Keratinocyte (primary cell): ENCODE measurements around the gene FAM170B. TPM values are rescaled to one million over a fixed set of nuclear protein-coding genes. Genes with fewer than 3 reads are reported as not detected.

Experiments used
- DNase-seq: peaks from one replicate; pipeline ENCODE4 v3.0.0-alpha.2; 2011; ENCODE audit warnings: low read depth, missing footprints, low spot score
- FAIRE-seq: peaks from 2 replicates; lab custom pipeline; 2011; peaks lifted over from hg19 to GRCh38; lab: Jason Lieb, UNC
- H2AFZ ChIP-seq: 2 replicates; pipeline ENCODE4 v1.6.0; 2012; ENCODE audit warnings: low read length, control low read depth, inconsistent platforms; ENCODE audit not compliant: control insufficient read depth
- H3K27ac ChIP-seq: 2 replicates; pipeline ENCODE4 v1.5.1; 2011; ENCODE audit warnings: low read length; ENCODE audit not compliant: control insufficient read depth, insufficient read depth
- H3K27me3 ChIP-seq: 3 replicates; pipeline ENCODE4 v1.6.0; 2011; ENCODE audit warnings: low read length; ENCODE audit not compliant: control insufficient read depth, insufficient read depth; ENCODE audit errors: extremely low read depth
- H3K36me3 ChIP-seq, 2 experiments: 2 replicates in 1 of 2; 3 replicates in 1 of 2; pipeline ENCODE4 v1.5.1; 2011; ENCODE audit warnings: low read length in 2 of 2, mild to moderate bottlenecking in 1 of 2; ENCODE audit not compliant: control insufficient read depth in 2 of 2, insufficient read depth in 2 of 2; ENCODE audit errors: extremely low read depth in 1 of 2
- H3K4me1 ChIP-seq: 3 replicates; pipeline ENCODE4 v1.5.1; 2011; ENCODE audit warnings: low read length; ENCODE audit not compliant: control insufficient read depth, insufficient read depth; ENCODE audit errors: extremely low read depth
- H3K4me2 ChIP-seq: 3 replicates; pipeline ENCODE4 v1.6.0; 2011; ENCODE audit warnings: low read depth, low read length; ENCODE audit not compliant: control insufficient read depth, insufficient read depth; ENCODE audit errors: extremely low read depth
- H3K4me3 ChIP-seq, 3 experiments: fragments of 200-600 bp in 1 of 3; sonication (generic) in 1 of 3; 2 replicates in 2 of 3; 3 replicates in 1 of 3; pipeline ENCODE4 v1.5.1; 2011 to 2016; ENCODE audit warnings: low read length in 3 of 3, mild to moderate bottlenecking in 3 of 3, control low read depth in 2 of 3, inconsistent platforms in 1 of 3, low read depth in 1 of 3, mixed read lengths in 1 of 3, mixed run types in 1 of 3, moderate library complexity in 1 of 3; ENCODE audit not compliant: control insufficient read depth in 2 of 3, insufficient read depth in 2 of 3; ENCODE audit errors: extremely low read depth in 1 of 3
- H3K79me2 ChIP-seq: 2 replicates; pipeline ENCODE4 v1.6.0; 2012; ENCODE audit warnings: low read length; ENCODE audit not compliant: control insufficient read depth, insufficient read depth
- H3K9ac ChIP-seq: 3 replicates; pipeline ENCODE4 v1.6.0; 2011; ENCODE audit warnings: low read length; ENCODE audit not compliant: control insufficient read depth, insufficient read depth; ENCODE audit errors: extremely low read depth
- H3K9me1 ChIP-seq: 3 replicates; pipeline ENCODE4 v1.6.0; 2011; ENCODE audit warnings: low read length; ENCODE audit not compliant: control insufficient read depth, insufficient read depth; ENCODE audit errors: extremely low read depth
- H3K9me3 ChIP-seq: 2 replicates; pipeline ENCODE4 v1.5.1; 2012; ENCODE audit warnings: low read depth, low read length; ENCODE audit not compliant: control insufficient read depth
- H4K20me1 ChIP-seq: 3 replicates; pipeline ENCODE4 v1.6.0; 2011; ENCODE audit warnings: low read length; ENCODE audit not compliant: control insufficient read depth, insufficient read depth; ENCODE audit errors: extremely low read depth
- EZH2 ChIP-seq: IDR thresholded peaks from one replicate; pipeline ENCODE4 v1.6.1; 2012; ENCODE audit warnings: inconsistent platforms, mild to moderate bottlenecking, low read length, moderate library complexity
- dilution Hi-C: fragments of 300-500 bp; cut with MboI; formaldehyde crosslinking; loops from one replicate; pipeline ENCODE4 v1.7.0; 2020; ENCODE audit warnings: low sequenced_read_pairs; ENCODE audit not compliant: extremely low pct_ligation_motif_present
- polyA plus RNA-seq, 5 experiments: library from polyadenylated mRNA; depleted of rRNA in 3 of 5; stranded (reverse) in 3 of 5; stranded (forward) in 1 of 5; unstranded in 1 of 5; fragments of >200 nt; gene quantifications; 1 replicate in 1 of 5; 2 replicates in 3 of 5; 3 replicates in 1 of 5; pipeline versions ENCODE4 v1.2.1 to v1.2.3, GENCODE V29; 2011 to 2012; ENCODE audit warnings: missing spikeins in 2 of 5, low read depth in 1 of 5, low replicate concordance in 1 of 5
- TF ChIP-seq, protein P1 (sequence below), 3 experiments: IDR thresholded peaks in 1 of 3; conservative IDR thresholded peaks in 1 of 3; optimal IDR thresholded peaks in 1 of 3; 2 replicates in 2 of 3; 3 replicates in 1 of 3; pipeline versions ENCODE3 to v1.5.1; 2011; ENCODE audit warnings: low read length in 3 of 3, mild to moderate bottlenecking in 3 of 3, moderate library complexity in 2 of 3, control low read depth in 1 of 3, inconsistent platforms in 1 of 3; ENCODE audit not compliant: insufficient read depth in 2 of 3; ENCODE audit errors: extremely low read depth in 1 of 3

The FAM170B gene
- polyA plus RNA-seq, 1 donor (not counting 4 experiments of a cell fraction or from before 2014, with no cell fraction given), result not detected

DNA sequence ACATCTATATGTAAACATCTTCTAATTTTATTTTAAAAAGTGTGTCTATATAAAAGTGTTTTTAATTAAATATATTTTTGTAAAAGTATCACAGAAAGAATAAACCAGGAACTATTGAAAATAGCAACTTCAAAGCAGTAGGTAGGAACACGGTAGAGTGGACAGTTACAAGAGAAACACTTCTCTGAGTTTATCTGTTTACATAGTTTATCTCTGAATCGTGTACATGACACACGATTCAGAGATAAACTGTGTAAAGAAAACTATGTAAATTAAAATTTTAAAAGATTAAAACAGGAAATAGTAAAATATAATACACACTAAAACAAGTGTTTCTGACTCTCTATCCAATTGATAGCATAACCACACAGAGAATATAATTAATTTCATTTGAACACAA is 25.1 kb upstream of the FAM170B start:
- dilution Hi-C loops, result no loop called here
- no peak for TF ChIP-seq EZH2
- TF ChIP-seq, protein P1, sequence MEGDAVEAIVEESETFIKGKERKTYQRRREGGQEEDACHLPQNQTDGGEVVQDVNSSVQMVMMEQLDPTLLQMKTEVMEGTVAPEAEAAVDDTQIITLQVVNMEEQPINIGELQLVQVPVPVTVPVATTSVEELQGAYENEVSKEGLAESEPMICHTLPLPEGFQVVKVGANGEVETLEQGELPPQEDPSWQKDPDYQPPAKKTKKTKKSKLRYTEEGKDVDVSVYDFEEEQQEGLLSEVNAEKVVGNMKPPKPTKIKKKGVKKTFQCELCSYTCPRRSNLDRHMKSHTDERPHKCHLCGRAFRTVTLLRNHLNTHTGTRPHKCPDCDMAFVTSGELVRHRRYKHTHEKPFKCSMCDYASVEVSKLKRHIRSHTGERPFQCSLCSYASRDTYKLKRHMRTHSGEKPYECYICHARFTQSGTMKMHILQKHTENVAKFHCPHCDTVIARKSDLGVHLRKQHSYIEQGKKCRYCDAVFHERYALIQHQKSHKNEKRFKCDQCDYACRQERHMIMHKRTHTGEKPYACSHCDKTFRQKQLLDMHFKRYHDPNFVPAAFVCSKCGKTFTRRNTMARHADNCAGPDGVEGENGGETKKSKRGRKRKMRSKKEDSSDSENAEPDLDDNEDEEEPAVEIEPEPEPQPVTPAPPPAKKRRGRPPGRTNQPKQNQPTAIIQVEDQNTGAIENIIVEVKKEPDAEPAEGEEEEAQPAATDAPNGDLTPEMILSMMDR (optimal IDR thresholded peaks at IDR 0.05 in 1 of 3, IDR thresholded peaks at IDR 0.05 in 1 of 3, conservative IDR thresholded peaks at IDR 0.05 in 1 of 3; ENCODE audit: extremely low read depth in 1 of 3, insufficient read depth in 2 of 3, low read length in 3 of 3), result no peak
- no peaks in the 10 kb centered on the region for H3K9me3 ChIP-seq

DNA sequence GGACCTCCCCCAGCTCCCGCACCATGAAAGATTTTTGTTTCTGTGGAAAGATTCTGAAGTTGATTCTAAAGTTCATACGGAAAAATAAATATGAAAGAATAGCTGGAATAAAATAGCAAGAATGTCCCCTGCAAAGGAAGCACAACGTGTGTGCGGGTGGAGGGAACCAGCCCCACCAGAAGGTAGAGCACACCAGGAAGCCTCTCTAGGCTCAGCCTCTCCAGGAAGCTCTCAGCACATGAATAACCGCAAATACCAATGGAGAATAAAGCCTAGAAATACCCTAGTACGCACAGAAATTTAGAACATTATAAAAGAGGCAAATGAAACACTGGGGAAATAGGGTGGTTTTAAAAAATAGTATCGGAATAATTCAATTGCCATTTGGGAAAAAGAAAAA is 24.6 kb upstream of the FAM170B start:
- Histone ChIP-seq H3K79me2 (no peaks in the 10 kb centered on the region), H3K4me1 (no peaks in the 10 kb centered on the region), H3K27me3 (no peaks in the 10 kb centered on the region), H4K20me1 (no peaks in the 10 kb centered on the region), H3K27ac (no peak overlapping the region), H3K4me3 (no peak overlapping the region), H3K4me2 (no peak overlapping the region), H2AFZ (no peak overlapping the region), H3K9me3 (no peaks in the 10 kb centered on the region), H3K9me1 (no peaks in the 10 kb centered on the region), H3K9ac (no peak overlapping the region), H3K36me3 (no peaks in the 10 kb centered on the region)
- DNase-seq (no peak), FAIRE-seq (no peak)
- TF ChIP-seq, protein P1 (optimal IDR thresholded peaks at IDR 0.05 in 1 of 3, IDR thresholded peaks at IDR 0.05 in 1 of 3, conservative IDR thresholded peaks at IDR 0.05 in 1 of 3; ENCODE audit: extremely low read depth in 1 of 3, insufficient read depth in 2 of 3, low read length in 3 of 3), result no peak
- no peak for TF ChIP-seq EZH2
- dilution Hi-C loops, result no loop called here

More for the DNA sequence above, 25.1 kb upstream of the FAM170B start:
- Histone ChIP-seq H2AFZ (no peak overlapping the region), H3K27me3 (no peaks in the 10 kb centered on the region), H3K36me3 (no peaks in the 10 kb centered on the region), H3K4me2 (no peak overlapping the region), H3K4me3 (no peak overlapping the region), H3K79me2 (no peaks in the 10 kb centered on the region), H3K9me1 (no peaks in the 10 kb centered on the region), H3K9ac (no peak overlapping the region), H3K4me1 (no peaks in the 10 kb centered on the region), H3K27ac (no peak overlapping the region), H4K20me1 (no peaks in the 10 kb centered on the region)
- FAIRE-seq (no peak), DNase-seq (no peak)
